ENCODE measurements around the gene EEF2KMT.

DNA sequence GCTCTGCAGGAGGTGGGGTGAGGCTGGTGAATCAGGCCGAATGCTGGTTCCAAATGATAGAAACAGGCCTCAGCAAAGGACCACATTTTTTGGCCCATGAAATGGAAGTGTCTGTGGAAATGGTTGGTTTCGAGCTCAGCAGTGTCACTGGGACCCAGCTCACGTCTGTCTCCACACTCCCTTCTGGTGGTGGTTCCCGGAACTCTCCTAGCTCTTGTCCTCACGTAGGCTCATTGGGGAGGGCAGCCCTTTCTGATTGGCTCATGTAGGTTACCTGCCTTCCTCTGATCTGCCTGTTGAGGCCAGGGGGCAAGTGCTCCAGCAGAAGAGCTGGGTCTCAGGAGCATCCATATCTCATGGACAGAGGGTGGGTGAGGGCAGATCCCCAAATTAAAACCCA is 22.0 kb downstream of the EEF2KMT start:
- TF ChIP-seq, protein P1, sequence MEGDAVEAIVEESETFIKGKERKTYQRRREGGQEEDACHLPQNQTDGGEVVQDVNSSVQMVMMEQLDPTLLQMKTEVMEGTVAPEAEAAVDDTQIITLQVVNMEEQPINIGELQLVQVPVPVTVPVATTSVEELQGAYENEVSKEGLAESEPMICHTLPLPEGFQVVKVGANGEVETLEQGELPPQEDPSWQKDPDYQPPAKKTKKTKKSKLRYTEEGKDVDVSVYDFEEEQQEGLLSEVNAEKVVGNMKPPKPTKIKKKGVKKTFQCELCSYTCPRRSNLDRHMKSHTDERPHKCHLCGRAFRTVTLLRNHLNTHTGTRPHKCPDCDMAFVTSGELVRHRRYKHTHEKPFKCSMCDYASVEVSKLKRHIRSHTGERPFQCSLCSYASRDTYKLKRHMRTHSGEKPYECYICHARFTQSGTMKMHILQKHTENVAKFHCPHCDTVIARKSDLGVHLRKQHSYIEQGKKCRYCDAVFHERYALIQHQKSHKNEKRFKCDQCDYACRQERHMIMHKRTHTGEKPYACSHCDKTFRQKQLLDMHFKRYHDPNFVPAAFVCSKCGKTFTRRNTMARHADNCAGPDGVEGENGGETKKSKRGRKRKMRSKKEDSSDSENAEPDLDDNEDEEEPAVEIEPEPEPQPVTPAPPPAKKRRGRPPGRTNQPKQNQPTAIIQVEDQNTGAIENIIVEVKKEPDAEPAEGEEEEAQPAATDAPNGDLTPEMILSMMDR (IDR thresholded peaks at IDR 0.05): no peak
- no peak for TF ChIP-seq POLR2A (IDR thresholded peaks at IDR 0.05)

Data from uterus (tissue), 2 donors.